Panc1 (cell line): ENCODE results near the gene GAGE12J. TPM values are rescaled to one million over a fixed set of nuclear protein-coding genes. Genes with fewer than 3 reads are reported as not detected.
A peak's percentile ranks its signal among the peaks of the same experiment; 100 is the strongest.

Experiments used
- ATAC-seq: fragments of 200-7000 bp; cut with Tn5 transposase; 2 replicates; pipeline ENCODE4 v1.9.1; 2020; ENCODE audit warnings: mild to moderate bottlenecking, moderate library complexity
- BruUV-seq: library from RNA; stranded (reverse); fragments of 400-500 nt; replicated peaks from 2 replicates; lab custom pipeline; 2021; lab: Mats Ljungman, UMichigan
- CTCF ChIA-PET: fragments of 300-600 bp; sonication (Branson Sonifier 250); formaldehyde crosslinking; loops from one replicate; lab custom pipeline; 2022; ENCODE audit warnings: antibody characterized with exemption; lab: Charles Lee
- POLR2A ChIA-PET: fragments of 300-600 bp; sonication (Branson Sonifier 250); formaldehyde crosslinking; loops from one replicate; lab custom pipeline; 2022; ENCODE audit warnings: antibody characterized with exemption; lab: Charles Lee
- DNase-seq: peaks from one replicate; pipeline ENCODE4 v3.0.0-alpha.2; 2010; ENCODE audit warnings: low read depth, low spot score
- H3K27ac ChIP-seq: 2 replicates; pipeline ENCODE4 v1.5.1; 2011; ENCODE audit warnings: mild to moderate bottlenecking, low read length, inconsistent platforms
- H3K27me3 ChIP-seq: fragments of 200-500 bp; sonication (Bioruptor generic); 2 replicates; pipeline ENCODE4 v1.6.0; 2014; ENCODE audit warnings: low read length, inconsistent platforms; ENCODE audit not compliant: control insufficient read depth, insufficient read depth
- H3K36me3 ChIP-seq: fragments of 200-500 bp; sonication (Bioruptor generic); 2 replicates; pipeline ENCODE4 v1.5.1; 2014; ENCODE audit warnings: inconsistent platforms, mild to moderate bottlenecking, low read length, moderate library complexity; ENCODE audit not compliant: control insufficient read depth, insufficient read depth
- H3K4me1 ChIP-seq: 2 replicates; pipeline ENCODE4 v1.5.1; 2011; ENCODE audit warnings: inconsistent platforms, mild to moderate bottlenecking, low read length, moderate library complexity; ENCODE audit not compliant: control insufficient read depth, insufficient read depth
- H3K4me3 ChIP-seq, 2 experiments: 2 replicates each; pipeline ENCODE4 v1.5.1; 2011 to 2012; ENCODE audit warnings: low read depth in 2 of 2, low read length in 2 of 2, mild to moderate bottlenecking in 2 of 2, inconsistent platforms in 1 of 2, moderate library complexity in 1 of 2
- H3K9me3 ChIP-seq: fragments of 200-500 bp; sonication (Bioruptor generic); 2 replicates; pipeline ENCODE4 v1.5.1; 2014; ENCODE audit warnings: low read depth, mild to moderate bottlenecking, inconsistent platforms, low read length, moderate library complexity; ENCODE audit not compliant: control insufficient read depth, insufficient read depth
- CTCF ChIP-seq: fragments of 450-650 bp; IDR thresholded peaks from 2 replicates; pipeline ENCODE4 v1.5.1; 2017; ENCODE audit warnings: mild to moderate bottlenecking
- POLR2AphosphoS5 ChIP-seq: IDR thresholded peaks from 2 replicates; pipeline ENCODE4 v1.6.1; 2012; ENCODE audit warnings: mild to moderate bottlenecking, low read depth, low read length, moderate library complexity
- REST ChIP-seq, 2 experiments: IDR thresholded peaks; 2 replicates each; pipeline ENCODE4 v1.6.1; 2011 to 2012; ENCODE audit warnings: low read depth in 2 of 2, control low read depth in 1 of 2, low read length in 1 of 2, mild to moderate bottlenecking in 1 of 2, moderate library complexity in 1 of 2; ENCODE audit not compliant: insufficient read depth in 1 of 2
- SIN3A ChIP-seq: IDR thresholded peaks from 2 replicates; pipeline ENCODE4 v1.6.1; 2012; ENCODE audit warnings: low read depth, mild to moderate bottlenecking, low read length, moderate library complexity, borderline replicate concordance; ENCODE audit not compliant: insufficient read depth
- TCF7L2 ChIP-seq: IDR thresholded peaks from 2 replicates; pipeline ENCODE4 v1.6.1; 2011; ENCODE audit warnings: mild to moderate bottlenecking, low read depth, low read length, inconsistent platforms
- in situ Hi-C: cut with HindIII; loops from 2 replicates; pipeline ENCODE4 v1.10.0; 2016; ENCODE audit warnings: low sequenced_read_pairs, low pct_unique_long_range_greater_than_20kb
- intact Hi-C: fragments of 100-400 bp; cut with micrococcal nuclease; formaldehyde crosslinking; loops from one replicate; pipeline ENCODE4 v1.10.0; 2022; ENCODE audit not compliant: unreplicated experiment
- total RNA-seq: library from RNA; stranded (reverse); gene quantifications from one replicate; pipeline ENCODE4 v1.2.1, GENCODE V29; 2021; ENCODE audit not compliant: unreplicated experiment

Gene GAGE12J
- total RNA-seq, 1 experiment from 2014 or later, result 1.1 TPM

- ChIA-PET POLR2A (no interaction called here), CTCF (no interaction called here)
- no peak overlapping the region for H3K4me3 ChIP-seq
- H3K27me3 ChIP-seq, result no peaks in the 10 kb centered on the region
- H3K27ac ChIP-seq, result no peak overlapping the region
- in situ Hi-C loops, result no loop called here
- no peak for ATAC-seq
- H3K36me3 ChIP-seq, result no peaks in the 10 kb centered on the region
- no peak for TF ChIP-seq CTCF
- TF ChIP-seq TCF7L2, result no peak
- no peak for TF ChIP-seq SIN3A
- TF ChIP-seq REST (IDR thresholded peaks at IDR 0.05; ENCODE audit: insufficient read depth in 1 of 2, low read depth in 2 of 2, low read length in 1 of 2), result no peak
- no peak for TF ChIP-seq POLR2AphosphoS5
- peaks cover 14% of the 10 kb centered on the region for H3K4me1 ChIP-seq
- BruUV-seq, result no TSS peak
- no peak for DNase-seq
- H3K9me3 ChIP-seq, result no peaks in the 10 kb centered on the region
- intact Hi-C loops, result loop anchor here (5.0 kb wide), 1 partner anchor 84 kb away; no protein-coding TSS in a partner anchor
Measured at GRCh38 chrX:49276207-49276606, 45.6 kb upstream of the GAGE12J start.

GRCh38 chrX:49276671-49277534 lies 44.9 kb upstream of the GAGE12J start:
- peaks cover 8% of the 10 kb centered on the region for H3K4me1 ChIP-seq
- H3K9me3 ChIP-seq, result no peaks in the 10 kb centered on the region
- H3K27ac ChIP-seq, result no peak overlapping the region
- no peaks in the 10 kb centered on the region for H3K36me3 ChIP-seq
- BruUV-seq, result no TSS peak
- TF ChIP-seq TCF7L2, result no peak
- TF ChIP-seq REST (IDR thresholded peaks at IDR 0.05; ENCODE audit: insufficient read depth in 1 of 2, low read depth in 2 of 2, low read length in 1 of 2), result no peak
- TF ChIP-seq POLR2AphosphoS5, result no peak
- TF ChIP-seq SIN3A, result no peak
- no peak for TF ChIP-seq CTCF
- DNase-seq, result no peak
- ChIA-PET POLR2A (no interaction called here), CTCF (no interaction called here)
- ATAC-seq, result 0 out of 2 replicates have a peak, but pooled peaks have one; percentile 26
- in situ Hi-C loops (no loop called here), intact Hi-C loops (loop anchor here (5.0 kb wide), 1 partner anchor 85 kb away; no protein-coding TSS in a partner anchor)
- H3K27me3 ChIP-seq, result no peaks in the 10 kb centered on the region
- H3K4me3 ChIP-seq, result no peak overlapping the region
